Hepatocyte (in vitro differentiated cells): ENCODE results near the gene PIGK.

Experiments
- CTCF ChIP-seq: fragments of 200-600 bp; sonication (generic); IDR thresholded peaks from 2 replicates; pipeline ENCODE4 v1.5.1; 2016; ENCODE audit warnings: antibody characterized with exemption, mild to moderate bottlenecking; ENCODE audit not compliant: poor library complexity
- EZH2 ChIP-seq: fragments of 200-600 bp; sonication (generic); IDR thresholded peaks from 2 replicates; pipeline ENCODE4 v1.6.1; 2016; ENCODE audit warnings: antibody characterized with exemption, mild to moderate bottlenecking, borderline replicate concordance

- no peak for TF ChIP-seq CTCF
- no peak for TF ChIP-seq EZH2
Measured at GRCh38 chr1:77250126-77250525, 30.9 kb upstream of the PIGK start.
